Thoracic aorta (tissue), 2 donors: Measurements from ENCODE around the gene FIG4. TPM values are rescaled to one million over a fixed set of nuclear protein-coding genes. Genes with fewer than 3 reads are reported as not detected.

Source experiments
- ATAC-seq: fragments of 150-250 bp; one replicate; pipeline ENCODE4 v1.8.0; 2017; ENCODE audit warnings: low read depth; ENCODE audit not compliant: insufficient number of reproducible peaks, low FRiP score
- DNase-seq: peaks from one replicate; pipeline ENCODE4 v3.0.0-alpha.2; 2020; ENCODE audit warnings: low spot score
- H3K27ac ChIP-seq, 2 donors: fragments of 200-600 bp; sonication (generic); 1 replicate in 1 of 2; 2 replicates in 1 of 2; pipeline ENCODE4 v1.5.1; 2016; ENCODE audit warnings: mild to moderate bottlenecking in 2 of 2, moderate library complexity in 2 of 2
- H3K27me3 ChIP-seq: fragments of 200-600 bp; sonication (generic); replicated peaks from 2 replicates; pipeline ENCODE4 v1.6.0; 2016; ENCODE audit warnings: mild to moderate bottlenecking; ENCODE audit not compliant: insufficient read depth
- H3K36me3 ChIP-seq: fragments of 200-600 bp; sonication (generic); one replicate; pipeline ENCODE4 v1.5.1; 2016
- H3K4me1 ChIP-seq, 2 donors: fragments of 200-600 bp; sonication (generic); 1 replicate in 1 of 2; 2 replicates in 1 of 2; pipeline versions ENCODE4 v1.5.1 to v1.6.0; 2016; ENCODE audit warnings: low read depth in 2 of 2, mild to moderate bottlenecking in 1 of 2; ENCODE audit not compliant: control insufficient read depth in 1 of 2
- H3K4me3 ChIP-seq: fragments of 200-600 bp; sonication (generic); 2 replicates; pipeline ENCODE4 v1.5.1; 2016; ENCODE audit warnings: mild to moderate bottlenecking
- H3K9me3 ChIP-seq: fragments of 200-600 bp; sonication (generic); 2 replicates; pipeline ENCODE4 v1.5.1; 2016
- CTCF ChIP-seq: fragments of 200-600 bp; sonication (generic); IDR thresholded peaks from one replicate; pipeline ENCODE4 v1.5.1; 2019; ENCODE audit warnings: antibody characterized with exemption
- total RNA-seq, 2 donors: library from RNA; depleted of rRNA; stranded (reverse); fragments of >200 nt; gene quantifications; one replicate each; pipeline versions ENCODE4 v1.1.0 to v1.2.3, GENCODE V29; 2016

Gene FIG4
- total RNA-seq, 2 donors from 2014 or later, result 12.9 to 49.5 TPM

GRCh38 chr6:109783250-109783986 lies 92.3 kb downstream of the FIG4 start:
- DNase-seq (no peak), ATAC-seq (no peak)
- Histone ChIP-seq H3K27me3 (no peaks in the 10 kb centered on the region), H3K27ac (no peak overlapping the region), H3K9me3 (no peaks in the 10 kb centered on the region), H3K36me3 (peaks cover 7% of the 10 kb centered on the region), H3K4me1 (no peaks in the 10 kb centered on the region), H3K4me3 (no peak overlapping the region)
- no peak for TF ChIP-seq CTCF

- DNase-seq (no peak), ATAC-seq (no peak)
- Histone ChIP-seq H3K27ac (no peak overlapping the region), H3K27me3 (no peaks in the 10 kb centered on the region), H3K9me3 (no peaks in the 10 kb centered on the region), H3K4me3 (no peak overlapping the region), H3K36me3 (peaks cover 10% of the 10 kb centered on the region), H3K4me1 (peaks cover 4 to 8% of the 10 kb centered on the region in 2 donors)
- TF ChIP-seq CTCF, result no peak
These were observed 96.2 kb downstream of the FIG4 start for GRCh38 chr6:109787312-109787711.

- DNase-seq, result no peak
- H3K4me3 ChIP-seq, result no peak overlapping the region
- H3K9me3 ChIP-seq, result no peaks in the 10 kb centered on the region
- no peak overlapping the region for H3K27ac ChIP-seq
- H3K4me1 ChIP-seq, result peaks cover 4 to 13% of the 10 kb centered on the region in 2 donors
- ATAC-seq, result no peak
- TF ChIP-seq CTCF, result no peak
- H3K27me3 ChIP-seq, result no peaks in the 10 kb centered on the region
- peaks cover 10% of the 10 kb centered on the region for H3K36me3 ChIP-seq
These were observed 97.6 kb downstream of the FIG4 start for GRCh38 chr6:109788687-109789086.

- Histone ChIP-seq H3K4me3 (no peak overlapping the region), H3K9me3 (no peaks in the 10 kb centered on the region), H3K27me3 (no peaks in the 10 kb centered on the region), H3K36me3 (peaks cover 10% of the 10 kb centered on the region), H3K27ac (peak overlapping the region in 1 of 2 donors; percentile 29), H3K4me1 (peaks cover 13 to 24% of the 10 kb centered on the region in 2 donors)
- DNase-seq (no peak), ATAC-seq (no peak)
- TF ChIP-seq CTCF, result no peak
These were observed 99.0 kb downstream of the FIG4 start for GRCh38 chr6:109790131-109790530.

- no peak for TF ChIP-seq CTCF
- ATAC-seq (no peak), DNase-seq (no peak)
- no peaks in the 10 kb centered on the region for H3K27me3 ChIP-seq
- no peaks in the 10 kb centered on the region for H3K9me3 ChIP-seq
- H3K27ac ChIP-seq, result no peak overlapping the region
- no peak overlapping the region for H3K4me3 ChIP-seq
- H3K36me3 ChIP-seq, result peaks cover 5% of the 10 kb centered on the region
- H3K4me1 ChIP-seq, result peaks cover 13 to 24% of the 10 kb centered on the region in 2 donors
These were observed 100.2 kb downstream of the FIG4 start for GRCh38 chr6:109791301-109791700.
